HepG2 (cell line): Measurements from ENCODE around the gene TBL3. TPM values are rescaled to one million over a fixed set of nuclear protein-coding genes. Genes with fewer than 3 reads are reported as not detected.
A peak's percentile ranks its signal among the peaks of the same experiment; 100 is the strongest.

Experiments
- BCL6 ChIP-seq: IDR thresholded peaks from 2 replicates; pipeline ENCODE4 v1.6.1; 2016; ENCODE audit warnings: missing genetic modification reagents, missing compliant biosample characterization
- MIXL1 ChIP-seq: IDR thresholded peaks from 2 replicates; pipeline ENCODE4 v1.6.1; 2016
- MLLT10 ChIP-seq: sonication (generic); formaldehyde crosslinking; IDR thresholded peaks from 2 replicates; pipeline ENCODE4 v1.4.0; 2020; ENCODE audit warnings: missing genetic modification reagents
- SRSF9 ChIP-seq: fragments of 200-400 bp; formaldehyde crosslinking; IDR thresholded peaks from 2 replicates; pipeline ENCODE4 v1.6.1; 2018; ENCODE audit warnings: borderline replicate concordance, mild to moderate bottlenecking, low read depth, low read length; ENCODE audit not compliant: insufficient read depth, poor library complexity, severe bottlenecking
- TAF1 ChIP-seq: sonication (generic); formaldehyde crosslinking; IDR thresholded peaks from 2 replicates; pipeline ENCODE4 v1.4.0; 2020; ENCODE audit warnings: missing genetic modification reagents
- ZFP90 ChIP-seq: sonication (generic); formaldehyde crosslinking; IDR thresholded peaks from 2 replicates; pipeline ENCODE4 v1.8.0; 2022; ENCODE audit warnings: missing genetic modification reagents, mild to moderate bottlenecking, inconsistent platforms, borderline replicate concordance
- ZNF180 ChIP-seq: sonication (generic); formaldehyde crosslinking; IDR thresholded peaks from 2 replicates; pipeline ENCODE4 v1.4.0; 2020; ENCODE audit warnings: low read depth, missing genetic modification reagents, borderline replicate concordance
- ZNF337 ChIP-seq: sonication (generic); formaldehyde crosslinking; IDR thresholded peaks from 2 replicates; pipeline ENCODE4 v1.5.1; 2020; ENCODE audit warnings: missing genetic modification reagents, low read depth, mild to moderate bottlenecking, borderline replicate concordance
- ZNF354B ChIP-seq: sonication (generic); formaldehyde crosslinking; IDR thresholded peaks from 2 replicates; pipeline ENCODE4 v1.8.0; 2022; ENCODE audit warnings: mild to moderate bottlenecking, missing genetic modification reagents
- polyA plus RNA-seq, 8 experiments: library from polyadenylated mRNA; depleted of rRNA in 3 of 8; stranded (reverse) in 7 of 8; unstranded in 1 of 8; fragments of >200 nt; fragmentation: Illumina TruSeq in 4 of 8; extraction: Trizol in 4 of 8; gene quantifications; 2 replicates each; pipeline versions ENCODE4 v1.2.1 to v1.2.3, GENCODE V29; 2011 to 2016; ENCODE audit warnings: low read depth in 4 of 8, missing spikeins in 1 of 8, mixed read lengths in 1 of 8; ENCODE audit not compliant: insufficient read depth in 1 of 8
- total RNA-seq, 5 experiments: library from RNA; depleted of rRNA; stranded (reverse); fragments of >200 nt; fragmentation: Illumina TruSeq; extraction: Trizol; gene quantifications; 2 replicates each; pipeline ENCODE4 v1.2.3, GENCODE V29; 2016; ENCODE audit warnings: low read depth in 1 of 5
- TF ChIP-seq, protein P1 (sequence below): sonication (generic); formaldehyde crosslinking; IDR thresholded peaks from 2 replicates; pipeline ENCODE4 v1.5.0; 2020; ENCODE audit warnings: mild to moderate bottlenecking, missing genetic modification reagents, borderline replicate concordance
- TF ChIP-seq, protein P2 (sequence below): IDR thresholded peaks from 2 replicates; pipeline ENCODE4 v1.6.1; 2016; ENCODE audit warnings: missing genetic modification reagents, missing compliant biosample characterization
- TF ChIP-seq, protein P3 (sequence below): IDR thresholded peaks from 2 replicates; pipeline ENCODE4 v1.6.1; 2016
- TF ChIP-seq, protein P4 (sequence below): sonication (generic); formaldehyde crosslinking; IDR thresholded peaks from 2 replicates; pipeline ENCODE4 v1.4.0; 2020; ENCODE audit warnings: mild to moderate bottlenecking, missing genetic modification reagents

TBL3 gene
- total and polyA plus RNA-seq, 2 of the 13 experiments (the other 11 are each of a cell fraction or from before 2014, with no cell fraction given): 16.8 to 38.0 TPM

DNA sequence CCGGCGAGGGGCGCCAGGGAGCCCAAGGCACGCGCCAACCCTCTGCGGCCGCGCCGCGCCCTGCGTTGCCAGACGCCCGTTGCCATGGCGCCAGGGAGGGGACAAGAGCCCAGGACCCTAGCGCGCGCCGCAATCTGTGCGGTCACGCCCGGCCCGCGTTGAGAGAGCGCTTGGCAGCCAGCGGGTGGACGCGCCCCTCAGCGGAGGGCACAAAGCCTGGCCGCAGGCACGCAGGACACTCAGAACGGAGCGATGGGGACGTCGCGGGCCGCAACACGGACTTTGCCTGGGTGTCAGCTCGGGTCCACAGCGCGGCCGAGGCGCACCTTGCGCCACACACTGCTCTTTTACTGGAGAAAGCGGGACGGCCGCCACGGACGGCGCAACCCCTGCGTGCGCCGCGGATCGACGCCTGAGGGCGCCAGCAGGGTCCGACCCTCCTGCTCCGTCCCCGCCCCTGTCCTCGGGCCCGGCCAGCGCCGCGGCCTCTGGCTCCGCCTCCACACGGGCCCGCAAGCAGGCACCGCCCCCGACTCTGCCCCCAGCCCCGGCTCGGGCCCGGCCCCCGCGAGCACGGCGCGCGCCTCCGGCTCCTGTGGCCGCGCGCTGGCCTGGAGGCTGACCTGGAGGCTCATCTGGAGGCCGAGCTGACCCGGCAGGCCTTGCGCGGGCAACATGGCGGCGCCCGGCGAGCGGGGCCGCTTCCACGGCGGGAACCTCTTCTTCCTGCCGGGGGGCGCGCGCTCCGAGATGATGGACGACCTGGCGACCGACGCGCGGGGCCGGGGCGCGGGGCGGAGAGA, 11.9 kb downstream of the TBL3 start, which contains the start of gene GFER (continued):
- TF ChIP-seq, protein P1, sequence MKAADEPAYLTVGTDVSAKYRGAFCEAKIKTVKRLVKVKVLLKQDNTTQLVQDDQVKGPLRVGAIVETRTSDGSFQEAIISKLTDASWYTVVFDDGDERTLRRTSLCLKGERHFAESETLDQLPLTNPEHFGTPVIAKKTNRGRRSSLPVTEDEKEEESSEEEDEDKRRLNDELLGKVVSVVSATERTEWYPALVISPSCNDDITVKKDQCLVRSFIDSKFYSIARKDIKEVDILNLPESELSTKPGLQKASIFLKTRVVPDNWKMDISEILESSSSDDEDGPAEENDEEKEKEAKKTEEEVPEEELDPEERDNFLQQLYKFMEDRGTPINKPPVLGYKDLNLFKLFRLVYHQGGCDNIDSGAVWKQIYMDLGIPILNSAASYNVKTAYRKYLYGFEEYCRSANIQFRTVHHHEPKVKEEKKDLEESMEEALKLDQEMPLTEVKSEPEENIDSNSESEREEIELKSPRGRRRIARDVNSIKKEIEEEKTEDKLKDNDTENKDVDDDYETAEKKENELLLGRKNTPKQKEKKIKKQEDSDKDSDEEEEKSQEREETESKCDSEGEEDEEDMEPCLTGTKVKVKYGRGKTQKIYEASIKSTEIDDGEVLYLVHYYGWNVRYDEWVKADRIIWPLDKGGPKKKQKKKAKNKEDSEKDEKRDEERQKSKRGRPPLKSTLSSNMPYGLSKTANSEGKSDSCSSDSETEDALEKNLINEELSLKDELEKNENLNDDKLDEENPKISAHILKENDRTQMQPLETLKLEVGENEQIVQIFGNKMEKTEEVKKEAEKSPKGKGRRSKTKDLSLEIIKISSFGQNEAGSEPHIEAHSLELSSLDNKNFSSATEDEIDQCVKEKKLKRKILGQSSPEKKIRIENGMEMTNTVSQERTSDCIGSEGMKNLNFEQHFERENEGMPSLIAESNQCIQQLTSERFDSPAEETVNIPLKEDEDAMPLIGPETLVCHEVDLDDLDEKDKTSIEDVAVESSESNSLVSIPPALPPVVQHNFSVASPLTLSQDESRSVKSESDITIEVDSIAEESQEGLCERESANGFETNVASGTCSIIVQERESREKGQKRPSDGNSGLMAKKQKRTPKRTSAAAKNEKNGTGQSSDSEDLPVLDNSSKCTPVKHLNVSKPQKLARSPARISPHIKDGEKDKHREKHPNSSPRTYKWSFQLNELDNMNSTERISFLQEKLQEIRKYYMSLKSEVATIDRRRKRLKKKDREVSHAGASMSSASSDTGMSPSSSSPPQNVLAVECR (CRISPR knock-in tag): peak; percentile 93
- TF ChIP-seq BCL6 (CRISPR knock-in tag): peak; percentile 40
- no peak for TF ChIP-seq MLLT10
- TF ChIP-seq, protein P2, sequence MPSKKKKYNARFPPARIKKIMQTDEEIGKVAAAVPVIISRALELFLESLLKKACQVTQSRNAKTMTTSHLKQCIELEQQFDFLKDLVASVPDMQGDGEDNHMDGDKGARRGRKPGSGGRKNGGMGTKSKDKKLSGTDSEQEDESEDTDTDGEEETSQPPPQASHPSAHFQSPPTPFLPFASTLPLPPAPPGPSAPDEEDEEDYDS (CRISPR knock-in tag): peak; percentile 15; the same call in 1 of the 2 replicates
- no peak for TF ChIP-seq ZNF354B
- TF ChIP-seq TAF1 (CRISPR knock-in tag): peak; percentile 80
- TF ChIP-seq ZNF337 (CRISPR knock-in tag): no peak
- TF ChIP-seq, protein P3, sequence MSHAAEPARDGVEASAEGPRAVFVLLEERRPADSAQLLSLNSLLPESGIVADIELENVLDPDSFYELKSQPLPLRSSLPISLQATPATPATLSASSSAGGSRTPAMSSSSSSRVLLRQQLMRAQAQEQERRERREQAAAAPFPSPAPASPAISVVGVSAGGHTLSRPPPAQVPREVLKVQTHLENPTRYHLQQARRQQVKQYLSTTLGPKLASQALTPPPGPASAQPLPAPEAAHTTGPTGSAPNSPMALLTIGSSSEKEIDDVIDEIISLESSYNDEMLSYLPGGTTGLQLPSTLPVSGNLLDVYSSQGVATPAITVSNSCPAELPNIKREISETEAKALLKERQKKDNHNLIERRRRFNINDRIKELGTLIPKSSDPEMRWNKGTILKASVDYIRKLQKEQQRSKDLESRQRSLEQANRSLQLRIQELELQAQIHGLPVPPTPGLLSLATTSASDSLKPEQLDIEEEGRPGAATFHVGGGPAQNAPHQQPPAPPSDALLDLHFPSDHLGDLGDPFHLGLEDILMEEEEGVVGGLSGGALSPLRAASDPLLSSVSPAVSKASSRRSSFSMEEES (CRISPR knock-in tag): no peak
- no peak; the same call in 1 of the 2 replicates for TF ChIP-seq ZFP90 (CRISPR knock-in tag)
- no peak for TF ChIP-seq SRSF9
- TF ChIP-seq, protein P4, sequence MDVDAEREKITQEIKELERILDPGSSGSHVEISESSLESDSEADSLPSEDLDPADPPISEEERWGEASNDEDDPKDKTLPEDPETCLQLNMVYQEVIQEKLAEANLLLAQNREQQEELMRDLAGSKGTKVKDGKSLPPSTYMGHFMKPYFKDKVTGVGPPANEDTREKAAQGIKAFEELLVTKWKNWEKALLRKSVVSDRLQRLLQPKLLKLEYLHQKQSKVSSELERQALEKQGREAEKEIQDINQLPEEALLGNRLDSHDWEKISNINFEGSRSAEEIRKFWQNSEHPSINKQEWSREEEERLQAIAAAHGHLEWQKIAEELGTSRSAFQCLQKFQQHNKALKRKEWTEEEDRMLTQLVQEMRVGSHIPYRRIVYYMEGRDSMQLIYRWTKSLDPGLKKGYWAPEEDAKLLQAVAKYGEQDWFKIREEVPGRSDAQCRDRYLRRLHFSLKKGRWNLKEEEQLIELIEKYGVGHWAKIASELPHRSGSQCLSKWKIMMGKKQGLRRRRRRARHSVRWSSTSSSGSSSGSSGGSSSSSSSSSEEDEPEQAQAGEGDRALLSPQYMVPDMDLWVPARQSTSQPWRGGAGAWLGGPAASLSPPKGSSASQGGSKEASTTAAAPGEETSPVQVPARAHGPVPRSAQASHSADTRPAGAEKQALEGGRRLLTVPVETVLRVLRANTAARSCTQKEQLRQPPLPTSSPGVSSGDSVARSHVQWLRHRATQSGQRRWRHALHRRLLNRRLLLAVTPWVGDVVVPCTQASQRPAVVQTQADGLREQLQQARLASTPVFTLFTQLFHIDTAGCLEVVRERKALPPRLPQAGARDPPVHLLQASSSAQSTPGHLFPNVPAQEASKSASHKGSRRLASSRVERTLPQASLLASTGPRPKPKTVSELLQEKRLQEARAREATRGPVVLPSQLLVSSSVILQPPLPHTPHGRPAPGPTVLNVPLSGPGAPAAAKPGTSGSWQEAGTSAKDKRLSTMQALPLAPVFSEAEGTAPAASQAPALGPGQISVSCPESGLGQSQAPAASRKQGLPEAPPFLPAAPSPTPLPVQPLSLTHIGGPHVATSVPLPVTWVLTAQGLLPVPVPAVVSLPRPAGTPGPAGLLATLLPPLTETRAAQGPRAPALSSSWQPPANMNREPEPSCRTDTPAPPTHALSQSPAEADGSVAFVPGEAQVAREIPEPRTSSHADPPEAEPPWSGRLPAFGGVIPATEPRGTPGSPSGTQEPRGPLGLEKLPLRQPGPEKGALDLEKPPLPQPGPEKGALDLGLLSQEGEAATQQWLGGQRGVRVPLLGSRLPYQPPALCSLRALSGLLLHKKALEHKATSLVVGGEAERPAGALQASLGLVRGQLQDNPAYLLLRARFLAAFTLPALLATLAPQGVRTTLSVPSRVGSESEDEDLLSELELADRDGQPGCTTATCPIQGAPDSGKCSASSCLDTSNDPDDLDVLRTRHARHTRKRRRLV (CRISPR knock-in tag): no peak
- TF ChIP-seq MIXL1 (CRISPR knock-in tag): no peak
- TF ChIP-seq ZNF180 (CRISPR knock-in tag): no peak
